BJ (cell line): ENCODE measurements around the gene AQP12B. TPM values are rescaled to one million over a fixed set of nuclear protein-coding genes. Genes with fewer than 3 reads are reported as not detected.

ENCODE experiments used
- CTCF ChIA-PET: fragments of 350-600 bp; formaldehyde crosslinking; extraction: SDS; loops from one replicate; lab custom pipeline; 2021; ENCODE audit warnings: antibody characterized with exemption, inconsistent platforms; lab: Yijun Ruan, JAX
- POLR2A ChIA-PET: fragments of 300-600 bp; sonication (Branson Sonifier 250); formaldehyde crosslinking; extraction: SDS; loops from one replicate; lab custom pipeline; 2021; ENCODE audit warnings: antibody characterized with exemption; lab: Charles Lee
- DNase-seq: peaks from one replicate; pipeline ENCODE4 v3.0.0-alpha.2; 2011; ENCODE audit warnings: low read depth
- H3K27me3 ChIP-seq: 2 replicates; pipeline ENCODE4 v1.6.0; 2011; ENCODE audit warnings: low read length; ENCODE audit not compliant: control insufficient read depth, insufficient read depth
- H3K36me3 ChIP-seq: 2 replicates; pipeline ENCODE4 v1.5.1; 2011; ENCODE audit warnings: low read length; ENCODE audit not compliant: control insufficient read depth, insufficient read depth
- H3K4me3 ChIP-seq: 2 replicates; pipeline ENCODE4 v1.5.1; 2011; ENCODE audit warnings: low read depth, mild to moderate bottlenecking, control low read depth, low read length
- polyA plus RNA-seq: library from polyadenylated mRNA; depleted of rRNA; stranded (reverse); fragments of >200 nt; gene quantifications from 2 replicates; pipeline ENCODE4 v1.2.3, GENCODE V29; 2011
- TF ChIP-seq, protein P1 (sequence below): IDR thresholded peaks from 2 replicates; pipeline ENCODE4 v1.5.1; 2011; ENCODE audit warnings: low read depth, mild to moderate bottlenecking, control low read depth, inconsistent platforms, low read length, moderate library complexity; ENCODE audit not compliant: insufficient read depth

The AQP12B gene
- polyA plus RNA-seq, 1 experiment, result not detected

DNA sequence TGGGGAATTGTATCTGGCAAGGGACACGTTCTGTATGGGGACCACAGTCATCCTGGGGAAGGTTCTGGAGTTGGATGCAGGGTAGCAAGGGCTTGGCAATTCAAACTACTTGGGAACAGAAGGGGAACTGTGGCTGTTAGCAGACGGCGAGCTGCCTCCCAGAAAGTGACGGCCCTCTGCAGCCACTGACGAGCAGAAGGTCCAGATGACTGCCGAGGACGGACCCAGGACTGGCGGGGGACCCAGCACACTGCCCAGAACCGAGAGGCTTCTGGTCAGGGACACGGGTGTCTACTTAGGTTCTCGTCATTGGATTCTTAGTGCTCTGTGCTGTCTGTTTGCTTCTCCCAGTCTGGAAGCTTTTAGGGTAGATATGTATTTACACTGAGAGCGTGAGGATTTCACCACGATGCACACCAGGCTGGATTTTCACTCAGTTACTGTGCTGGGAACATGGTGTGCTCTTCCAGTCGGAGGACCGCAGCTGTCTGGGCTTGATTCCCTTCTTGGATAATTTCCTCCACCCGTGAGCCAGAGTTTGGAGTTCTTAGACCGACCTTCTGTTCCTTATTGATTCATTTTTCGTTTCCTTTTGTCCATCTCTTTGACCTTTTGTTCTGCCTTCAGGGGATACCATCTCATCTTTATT lies 44.0 kb downstream of the AQP12B start:
- H3K4me3 ChIP-seq, result no peak overlapping the region
- peaks cover 6% of the 10 kb centered on the region for H3K27me3 ChIP-seq
- no peak for DNase-seq
- no peaks in the 10 kb centered on the region for H3K36me3 ChIP-seq
- POLR2A ChIA-PET, result no interaction called here
- CTCF ChIA-PET, result interaction anchor here (0.5 kb wide), 1 partner anchor 17 kb away, joined by 3 read pairs; no protein-coding TSS in a partner anchor
- TF ChIP-seq, protein P1, sequence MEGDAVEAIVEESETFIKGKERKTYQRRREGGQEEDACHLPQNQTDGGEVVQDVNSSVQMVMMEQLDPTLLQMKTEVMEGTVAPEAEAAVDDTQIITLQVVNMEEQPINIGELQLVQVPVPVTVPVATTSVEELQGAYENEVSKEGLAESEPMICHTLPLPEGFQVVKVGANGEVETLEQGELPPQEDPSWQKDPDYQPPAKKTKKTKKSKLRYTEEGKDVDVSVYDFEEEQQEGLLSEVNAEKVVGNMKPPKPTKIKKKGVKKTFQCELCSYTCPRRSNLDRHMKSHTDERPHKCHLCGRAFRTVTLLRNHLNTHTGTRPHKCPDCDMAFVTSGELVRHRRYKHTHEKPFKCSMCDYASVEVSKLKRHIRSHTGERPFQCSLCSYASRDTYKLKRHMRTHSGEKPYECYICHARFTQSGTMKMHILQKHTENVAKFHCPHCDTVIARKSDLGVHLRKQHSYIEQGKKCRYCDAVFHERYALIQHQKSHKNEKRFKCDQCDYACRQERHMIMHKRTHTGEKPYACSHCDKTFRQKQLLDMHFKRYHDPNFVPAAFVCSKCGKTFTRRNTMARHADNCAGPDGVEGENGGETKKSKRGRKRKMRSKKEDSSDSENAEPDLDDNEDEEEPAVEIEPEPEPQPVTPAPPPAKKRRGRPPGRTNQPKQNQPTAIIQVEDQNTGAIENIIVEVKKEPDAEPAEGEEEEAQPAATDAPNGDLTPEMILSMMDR, result no peak

DNA sequence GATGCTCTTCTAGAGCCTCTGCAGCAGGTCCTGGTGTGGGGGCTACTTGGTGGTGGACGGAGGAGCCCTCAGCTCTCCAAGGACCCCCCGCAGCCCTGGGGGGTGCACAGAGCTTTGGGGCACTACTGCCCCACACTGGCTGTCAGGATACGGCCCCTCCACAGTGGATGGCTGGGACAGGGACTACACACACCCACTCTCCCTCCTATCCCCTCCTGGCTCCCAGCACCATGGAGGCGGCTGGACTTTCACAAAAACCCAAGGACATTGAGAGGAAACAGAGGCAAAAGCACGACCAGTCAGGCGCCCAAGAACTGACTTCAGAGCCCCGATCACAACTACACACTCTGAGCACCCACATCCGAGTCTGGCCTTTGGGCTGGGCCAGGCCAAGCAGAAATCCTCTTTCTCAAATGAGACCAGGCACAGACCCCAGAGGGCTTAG lies 44.8 kb downstream of the AQP12B start:
- no peak for DNase-seq
- CTCF ChIA-PET, result interaction anchor here (0.5 kb wide), 1 partner anchor 18 kb away, joined by 3 read pairs; no protein-coding TSS in a partner anchor
- Histone ChIP-seq H3K4me3 (no peak overlapping the region), H3K27me3 (peaks cover 6% of the 10 kb centered on the region), H3K36me3 (no peaks in the 10 kb centered on the region)
- POLR2A ChIA-PET, result no interaction called here
- TF ChIP-seq, protein P1, result no peak

DNA sequence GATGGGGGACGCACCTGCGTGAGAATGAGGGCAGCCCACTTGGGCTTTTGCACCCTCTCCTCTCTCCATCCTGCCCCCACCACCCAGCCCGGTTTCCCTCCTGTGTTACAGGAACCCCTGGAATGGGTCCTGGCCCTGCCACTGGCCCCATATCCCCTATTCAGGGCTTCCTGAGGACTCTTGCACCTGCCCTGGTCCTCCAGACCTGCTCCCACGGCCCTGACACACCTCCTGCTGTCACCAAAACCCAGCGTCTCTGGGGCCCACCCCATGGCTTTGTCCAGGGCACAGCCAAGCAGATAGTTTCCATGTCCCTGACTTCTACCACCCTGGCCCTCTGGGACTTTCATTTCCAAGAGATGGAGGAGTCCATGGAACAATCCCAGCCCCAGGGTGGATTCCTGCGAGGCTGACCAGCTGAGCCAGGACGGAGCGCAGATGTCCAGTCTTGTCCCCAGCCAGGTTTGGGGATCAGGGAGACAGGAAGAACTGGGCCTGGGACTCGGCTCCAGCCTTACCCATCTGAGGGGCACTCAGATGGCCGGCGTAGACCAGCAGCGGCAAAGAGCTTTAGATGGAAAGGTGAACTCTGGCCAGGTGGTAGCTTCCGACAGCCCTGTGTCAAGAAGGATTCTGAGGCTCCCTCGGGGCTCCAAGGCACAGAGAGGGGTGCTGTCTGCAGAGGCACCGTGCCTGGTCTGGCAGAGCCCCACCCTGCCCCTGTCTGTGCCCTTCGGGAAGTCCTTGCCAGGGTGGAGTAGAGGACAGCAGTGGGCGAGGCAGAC lies 45.4 kb downstream of the AQP12B start:
- ChIA-PET CTCF (interaction anchor here (0.7 kb wide), 1 partner anchor 10 kb away, joined by 3 read pairs; no protein-coding TSS in a partner anchor), POLR2A (no interaction called here)
- Histone ChIP-seq H3K36me3 (no peaks in the 10 kb centered on the region), H3K27me3 (peaks cover 6% of the 10 kb centered on the region), H3K4me3 (no peak overlapping the region)
- TF ChIP-seq, protein P1, result no peak
- DNase-seq, result no peak

DNA sequence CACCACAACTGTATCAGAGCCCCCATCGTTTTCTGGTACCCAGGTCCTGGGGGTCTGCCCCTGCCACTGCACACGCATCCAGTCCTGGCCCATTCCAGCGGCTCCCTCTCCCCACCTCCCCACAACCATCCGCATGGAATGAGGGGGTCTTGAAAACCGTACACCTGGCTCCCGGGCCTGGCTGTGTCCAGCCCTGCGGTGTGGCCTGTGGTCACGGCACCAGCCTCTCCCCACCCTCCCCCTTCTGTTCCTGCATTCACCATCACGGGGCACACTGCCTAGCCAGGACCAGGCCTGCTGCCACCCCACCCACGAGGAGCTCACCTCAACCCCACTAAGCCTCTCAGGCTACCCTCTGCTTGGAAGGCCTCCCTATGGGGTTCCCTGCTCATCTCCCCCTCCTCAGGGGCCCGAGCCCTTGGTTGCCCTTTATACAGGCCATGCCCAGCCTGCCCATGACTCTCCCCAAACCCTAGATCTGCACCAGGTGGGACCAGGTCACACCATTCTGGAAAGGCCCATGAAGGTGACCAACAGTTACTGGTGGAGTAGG lies 46.0 kb downstream of the AQP12B start:
- ChIA-PET POLR2A (no interaction called here), CTCF (no interaction called here)
- Histone ChIP-seq H3K4me3 (no peak overlapping the region), H3K27me3 (peaks cover 6% of the 10 kb centered on the region), H3K36me3 (no peaks in the 10 kb centered on the region)
- TF ChIP-seq, protein P1, result no peak
- DNase-seq, result no peak

DNA sequence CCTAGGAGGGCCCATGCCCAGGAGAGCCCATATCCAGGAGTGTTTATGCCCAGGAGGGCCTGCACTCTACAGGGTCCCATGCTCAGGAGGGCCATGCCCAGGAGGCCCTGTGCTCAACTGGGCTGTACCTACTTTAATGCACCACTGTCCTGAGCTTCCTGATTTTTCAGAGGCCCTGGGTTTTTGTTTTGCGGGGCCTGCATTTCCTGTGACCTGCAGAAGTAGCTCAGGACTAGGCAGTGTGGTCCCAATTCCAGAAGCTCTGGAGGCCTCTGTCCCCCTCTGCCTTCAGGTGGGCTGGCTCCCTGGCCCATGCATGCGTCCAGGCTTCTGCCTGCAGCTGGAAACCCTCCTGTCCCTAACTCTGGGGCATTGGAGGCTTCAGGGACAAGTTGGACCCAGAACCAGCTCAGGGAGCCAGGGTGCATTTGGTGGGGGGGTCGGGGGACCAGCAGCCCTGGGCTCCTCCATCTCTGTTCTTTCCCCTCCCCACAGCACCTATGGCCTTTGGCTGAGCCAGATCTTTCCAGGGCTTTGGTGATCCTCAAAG lies 46.6 kb downstream of the AQP12B start:
- TF ChIP-seq, protein P1, result no peak
- no peak for DNase-seq
- Histone ChIP-seq H3K27me3 (peaks cover 6% of the 10 kb centered on the region), H3K4me3 (no peak overlapping the region), H3K36me3 (no peaks in the 10 kb centered on the region)
- CTCF ChIA-PET, result no interaction called here
- POLR2A ChIA-PET, result no interaction called here
